MM.1S (cell line): Measurements from ENCODE around the gene CEP164.

Source experiments
- DNase-seq: peaks from one replicate; pipeline ENCODE4 v3.0.0-alpha.2; 2015
- H2AFZ ChIP-seq: fragments of 300-600 bp; sonication (generic); 2 replicates; pipeline ENCODE4 v1.6.0; 2016; ENCODE audit warnings: antibody characterized with exemption, low read length
- H3F3A ChIP-seq: fragments of 300-600 bp; sonication (generic); 2 replicates; pipeline ENCODE4 v1.6.1; 2016; ENCODE audit warnings: mild to moderate bottlenecking, antibody characterized with exemption, low read length, moderate library complexity, mixed read lengths; ENCODE audit not compliant: insufficient read depth
- H3K27ac ChIP-seq: fragments of 300-600 bp; sonication (generic); 2 replicates; pipeline ENCODE4 v1.5.1; 2016; ENCODE audit warnings: mild to moderate bottlenecking, low read length
- H3K27me3 ChIP-seq: fragments of 300-600 bp; sonication (generic); replicated peaks from 2 replicates; pipeline ENCODE4 v1.6.0; 2016; ENCODE audit warnings: low read length; ENCODE audit not compliant: insufficient read depth
- H3K36me3 ChIP-seq: fragments of 300-600 bp; sonication (generic); replicated peaks from 2 replicates; pipeline ENCODE4 v1.6.1; 2016; ENCODE audit warnings: mild to moderate bottlenecking, low read length, mixed read lengths; ENCODE audit not compliant: insufficient read depth
- H3K4me1 ChIP-seq: fragments of 300-600 bp; sonication (generic); 2 replicates; pipeline ENCODE4 v1.6.1; 2016; ENCODE audit warnings: low read length, mixed read lengths
- H3K4me2 ChIP-seq: fragments of 300-600 bp; sonication (generic); 2 replicates; pipeline ENCODE4 v1.6.0; 2016; ENCODE audit warnings: low read depth, low read length
- H3K4me3 ChIP-seq: fragments of 300-600 bp; sonication (generic); 2 replicates; pipeline ENCODE4 v1.5.1; 2016; ENCODE audit warnings: low read length, mixed read lengths
- H3K79me2 ChIP-seq: fragments of 300-600 bp; sonication (generic); 2 replicates; pipeline ENCODE4 v1.6.1; 2016; ENCODE audit warnings: mixed run types, low read length, mixed read lengths
- H3K9ac ChIP-seq: fragments of 300-600 bp; sonication (generic); 2 replicates; pipeline ENCODE4 v1.6.1; 2016; ENCODE audit warnings: low read length, mixed read lengths
- H3K9me2 ChIP-seq: fragments of 300-600 bp; sonication (generic); replicated peaks from 2 replicates; pipeline ENCODE4 v1.6.1; 2016; ENCODE audit warnings: mild to moderate bottlenecking, low read length, mixed read lengths; ENCODE audit not compliant: insufficient read depth
- H3K9me3 ChIP-seq: fragments of 300-600 bp; sonication (generic); replicated peaks from 2 replicates; pipeline ENCODE4 v1.6.1; 2016; ENCODE audit warnings: mild to moderate bottlenecking, low read length, mixed read lengths; ENCODE audit not compliant: insufficient read depth
- H4K20me1 ChIP-seq: fragments of 300-600 bp; sonication (generic); 2 replicates; pipeline ENCODE4 v1.6.1; 2016; ENCODE audit warnings: mild to moderate bottlenecking, low read length, moderate library complexity, mixed read lengths; ENCODE audit not compliant: insufficient read depth
- EZH2 ChIP-seq: fragments of 300-600 bp; sonication (generic); optimal IDR thresholded peaks from 2 replicates; pipeline ENCODE3; 2017; ENCODE audit warnings: low read depth, mild to moderate bottlenecking, antibody characterized with exemption, low read length, mixed read lengths
- EZH2phosphoT487 ChIP-seq: fragments of 300-600 bp; sonication (generic); IDR thresholded peaks from 2 replicates; pipeline ENCODE4 v1.6.1; 2018; ENCODE audit warnings: antibody characterized with exemption, low read length
- TF ChIP-seq, protein P1 (sequence below): fragments of 300-600 bp; sonication (generic); IDR thresholded peaks from 2 replicates; pipeline ENCODE4 v1.5.1; 2016; ENCODE audit warnings: antibody characterized with exemption, low read length, mixed read lengths

The CEP164 gene

DNA sequence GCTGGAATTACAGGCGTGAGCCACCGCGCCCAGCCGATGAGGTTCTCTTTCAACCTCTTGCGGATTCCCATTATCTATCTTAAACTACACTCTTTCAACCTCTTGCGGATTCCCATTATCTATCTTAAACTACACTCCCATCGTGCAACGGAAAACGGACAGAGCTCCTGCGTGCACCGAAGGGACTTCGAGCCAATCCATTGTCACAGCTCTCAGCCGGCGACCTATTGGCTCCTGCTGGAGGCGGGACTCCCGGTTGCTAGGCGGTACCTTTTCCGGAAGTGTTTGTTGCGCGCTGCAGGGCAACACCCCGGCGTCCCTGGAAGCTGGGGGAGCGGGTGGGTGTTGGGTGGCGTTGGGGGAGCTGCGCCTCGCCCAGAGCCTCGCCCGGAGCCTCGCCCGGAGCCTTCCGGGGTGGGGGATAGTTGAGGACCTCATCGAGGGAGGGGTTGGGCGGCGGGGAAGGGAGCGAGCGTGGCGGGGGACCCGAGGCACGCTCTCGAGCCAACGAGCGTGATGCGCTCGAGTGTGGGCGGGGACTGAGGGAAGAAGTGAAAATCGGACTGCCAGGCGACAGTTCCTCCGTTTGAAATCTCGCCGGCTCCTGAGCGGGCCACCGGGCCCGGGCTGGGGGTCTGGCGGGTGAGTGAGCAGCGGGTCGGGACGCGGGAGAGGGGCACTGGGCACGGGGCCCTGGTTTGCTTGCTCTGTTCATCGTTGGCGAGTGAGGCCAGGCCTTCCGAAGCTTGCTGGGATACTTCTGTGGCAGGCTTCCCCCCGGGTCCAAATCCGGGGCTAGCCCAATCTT lies at the start of gene CEP164:
CEP164 (plus strand) TSS at position 288 of the 808 bp plus-strand sequence. CDS start 10,733 bp downstream, outside the sequence.
- H3F3A ChIP-seq = 0 out of 2 replicates have a peak, but pooled peaks cover 9% of the 10 kb centered on the region
- H3K4me1 ChIP-seq = peaks cover 8% of the 10 kb centered on the region; the same call in 1 of the 2 replicates
- H4K20me1 ChIP-seq = no peaks in the 10 kb centered on the region
- DNase-seq = peak; percentile 97
- H3K79me2 ChIP-seq = no peaks in the 10 kb centered on the region
- TF ChIP-seq EZH2 = no peak
- TF ChIP-seq, protein P1, sequence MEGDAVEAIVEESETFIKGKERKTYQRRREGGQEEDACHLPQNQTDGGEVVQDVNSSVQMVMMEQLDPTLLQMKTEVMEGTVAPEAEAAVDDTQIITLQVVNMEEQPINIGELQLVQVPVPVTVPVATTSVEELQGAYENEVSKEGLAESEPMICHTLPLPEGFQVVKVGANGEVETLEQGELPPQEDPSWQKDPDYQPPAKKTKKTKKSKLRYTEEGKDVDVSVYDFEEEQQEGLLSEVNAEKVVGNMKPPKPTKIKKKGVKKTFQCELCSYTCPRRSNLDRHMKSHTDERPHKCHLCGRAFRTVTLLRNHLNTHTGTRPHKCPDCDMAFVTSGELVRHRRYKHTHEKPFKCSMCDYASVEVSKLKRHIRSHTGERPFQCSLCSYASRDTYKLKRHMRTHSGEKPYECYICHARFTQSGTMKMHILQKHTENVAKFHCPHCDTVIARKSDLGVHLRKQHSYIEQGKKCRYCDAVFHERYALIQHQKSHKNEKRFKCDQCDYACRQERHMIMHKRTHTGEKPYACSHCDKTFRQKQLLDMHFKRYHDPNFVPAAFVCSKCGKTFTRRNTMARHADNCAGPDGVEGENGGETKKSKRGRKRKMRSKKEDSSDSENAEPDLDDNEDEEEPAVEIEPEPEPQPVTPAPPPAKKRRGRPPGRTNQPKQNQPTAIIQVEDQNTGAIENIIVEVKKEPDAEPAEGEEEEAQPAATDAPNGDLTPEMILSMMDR = no peak
- TF ChIP-seq EZH2phosphoT487 = no peak
- H3K27ac ChIP-seq = peak within 1 kb of the TSS; percentile 70; the same call in 1 of the 2 replicates
- peak within 1 kb of the TSS; percentile 70 for H3K9ac ChIP-seq
- H3K4me3 ChIP-seq = peak within 1 kb of the TSS; percentile 76
- peak within 1 kb of the TSS; percentile 72 for H2AFZ ChIP-seq
- H3K27me3 ChIP-seq = no peaks in the 10 kb centered on the region
- H3K9me3 ChIP-seq = no peaks in the 10 kb centered on the region
- H3K36me3 ChIP-seq = no peaks in the 10 kb centered on the region
- no peaks in the 10 kb centered on the region for H3K9me2 ChIP-seq
- peak within 1 kb of the TSS; percentile 84 for H3K4me2 ChIP-seq

- H4K20me1 ChIP-seq = no peaks in the 10 kb centered on the region
- 0 out of 2 replicates have a peak, but pooled peaks cover 3% of the 10 kb centered on the region for H3K4me1 ChIP-seq
- H3K9ac ChIP-seq = no peak overlapping the region
- no peak overlapping the region for H3K4me2 ChIP-seq
- no peaks in the 10 kb centered on the region for H3F3A ChIP-seq
- no peak overlapping the region for H3K27ac ChIP-seq
- no peaks in the 10 kb centered on the region for H3K36me3 ChIP-seq
- H2AFZ ChIP-seq = no peak overlapping the region
- DNase-seq = no peak
- H3K27me3 ChIP-seq = no peaks in the 10 kb centered on the region
- H3K9me3 ChIP-seq = no peaks in the 10 kb centered on the region
- H3K4me3 ChIP-seq = no peak overlapping the region
- no peaks in the 10 kb centered on the region for H3K79me2 ChIP-seq
- no peaks in the 10 kb centered on the region for H3K9me2 ChIP-seq
- TF ChIP-seq EZH2 (no peak), EZH2phosphoT487 (no peak)
- TF ChIP-seq, protein P1 = no peak
Observed at GRCh38 chr11:117278347-117278746, 49.3 kb upstream of the CEP164 start.

DNA sequence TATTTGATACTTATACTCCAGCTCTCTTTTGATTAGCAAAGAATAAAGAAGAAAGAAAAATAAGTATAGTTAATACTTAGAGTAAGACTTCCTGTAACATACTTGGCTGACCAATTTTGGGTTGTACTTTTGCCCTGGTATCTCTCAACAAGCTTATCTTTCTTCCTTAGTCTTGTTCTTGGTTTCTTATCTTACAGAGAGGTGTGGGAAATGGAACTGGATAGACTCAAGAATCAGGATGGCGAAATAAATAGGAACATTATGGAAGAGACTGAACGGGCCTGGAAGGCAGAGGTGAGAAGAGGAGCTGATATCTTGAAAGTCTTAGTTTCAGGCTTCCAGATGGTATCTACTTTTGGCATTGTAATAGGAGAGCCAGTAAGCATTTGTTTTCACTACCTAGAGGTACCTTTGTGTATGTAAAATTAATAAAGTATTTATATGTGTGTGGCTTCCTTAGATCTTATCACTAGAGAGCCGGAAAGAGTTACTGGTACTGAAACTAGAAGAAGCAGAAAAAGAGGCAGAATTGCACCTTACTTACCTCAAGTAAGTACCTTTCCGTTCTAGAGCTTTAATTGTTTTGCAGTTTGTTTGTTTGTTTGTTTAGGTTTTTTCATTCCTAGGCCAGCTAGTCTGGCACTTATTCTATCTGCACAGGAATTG lies 47.8 kb upstream of the CEP164 start:
- TF ChIP-seq, protein P1 = no peak
- TF ChIP-seq EZH2 (no peak), EZH2phosphoT487 (no peak)
- H3K9ac ChIP-seq = no peak overlapping the region
- H3F3A ChIP-seq = no peaks in the 10 kb centered on the region
- no peaks in the 10 kb centered on the region for H4K20me1 ChIP-seq
- H3K27ac ChIP-seq = no peak overlapping the region; the same call in 1 of the 2 replicates
- no peaks in the 10 kb centered on the region for H3K27me3 ChIP-seq
- no peaks in the 10 kb centered on the region for H3K9me2 ChIP-seq
- no peaks in the 10 kb centered on the region for H3K9me3 ChIP-seq
- H3K4me3 ChIP-seq = no peak overlapping the region
- no peaks in the 10 kb centered on the region for H3K79me2 ChIP-seq
- DNase-seq = peak; percentile 24
- no peaks in the 10 kb centered on the region for H3K36me3 ChIP-seq
- 0 out of 2 replicates have a peak, but pooled peaks cover 3% of the 10 kb centered on the region for H3K4me1 ChIP-seq
- H3K4me2 ChIP-seq = no peak overlapping the region
- H2AFZ ChIP-seq = no peak overlapping the region
